GM18508 (cell line): ENCODE measurements around the gene RPS3A.
"Not testable (repeated sequence)": the region's sequence is repeated elsewhere in the genome, so short reads cannot be mapped to it uniquely, and the experiment has no call there.

Experiments used
- ATAC-seq: cut with Tn5 transposase; IDR thresholded peaks from one replicate; pipeline ENCODE4 v1.9.1; 2021; ENCODE audit warnings: moderate number of reproducible peaks; ENCODE audit not compliant: insufficient read depth, unreplicated experiment

Gene RPS3A

GRCh38 chr4:151114338-151114737 is 14.9 kb downstream of the RPS3A start:
- no peak for ATAC-seq

GRCh38 chr4:151114986-151115385 is 15.6 kb downstream of the RPS3A start:
- no peak for ATAC-seq

GRCh38 chr4:151117371-151117962 is 18.0 kb downstream of the RPS3A start:
- ATAC-seq: peak; percentile 76

- ATAC-seq: no peak
Observed at GRCh38 chr4:151129796-151130195, 30.4 kb downstream of the RPS3A start.

GRCh38 chr4:151133311-151133710 is 33.9 kb downstream of the RPS3A start:
- ATAC-seq: no peak

- ATAC-seq: not testable (repeated sequence)
Observed at GRCh38 chr4:151136048-151136447, 36.6 kb downstream of the RPS3A start.

GRCh38 chr4:151139814-151140213 is 40.4 kb downstream of the RPS3A start:
- no peak for ATAC-seq

GRCh38 chr4:151142758-151143157 is 43.3 kb downstream of the RPS3A start:
- no peak for ATAC-seq

- no peak for ATAC-seq
Observed at GRCh38 chr4:151143162-151143561, 43.7 kb downstream of the RPS3A start.

GRCh38 chr4:151143811-151144210 is 44.4 kb downstream of the RPS3A start:
- no peak for ATAC-seq

GRCh38 chr4:151144329-151145072 is 45.1 kb downstream of the RPS3A start:
- no peak for ATAC-seq

GRCh38 chr4:151147000-151147399 is 47.6 kb downstream of the RPS3A start:
- ATAC-seq: no peak

GRCh38 chr4:151148261-151148660 is 48.8 kb downstream of the RPS3A start:
- ATAC-seq: no peak

GRCh38 chr4:151150821-151151580 is 51.6 kb downstream of the RPS3A start:
- ATAC-seq: no peak

GRCh38 chr4:151152028-151152427 is 52.6 kb downstream of the RPS3A start:
- no peak for ATAC-seq

- ATAC-seq: no peak
Observed at GRCh38 chr4:151153585-151153984, 54.2 kb downstream of the RPS3A start.
